HepG2 (cell line): ENCODE data around the gene EHBP1. TPM values are rescaled to one million over a fixed set of nuclear protein-coding genes. Genes with fewer than 3 reads are reported as not detected.
A peak's percentile ranks its signal among the peaks of the same experiment; 100 is the strongest.

Experiments
- CHCHD3 ChIP-seq: sonication (generic); formaldehyde crosslinking; IDR thresholded peaks from 2 replicates; pipeline ENCODE4 v1.8.0; 2022; ENCODE audit warnings: mild to moderate bottlenecking, missing genetic modification reagents, moderate library complexity
- HNF4A ChIP-seq: sonication (generic); formaldehyde crosslinking; IDR thresholded peaks from 2 replicates; pipeline ENCODE4 v1.4.0; 2020; ENCODE audit warnings: missing genetic modification reagents
- KDM2A ChIP-seq: sonication (generic); formaldehyde crosslinking; IDR thresholded peaks from 2 replicates; pipeline ENCODE4 v1.4.0; 2020; ENCODE audit warnings: low read depth, missing genetic modification reagents, borderline replicate concordance
- KDM4B ChIP-seq: sonication (generic); formaldehyde crosslinking; IDR thresholded peaks from 2 replicates; pipeline ENCODE4 v1.4.0; 2020; ENCODE audit warnings: missing genetic modification reagents
- KDM5B ChIP-seq: sonication (generic); formaldehyde crosslinking; IDR thresholded peaks from 2 replicates; pipeline ENCODE4 v1.4.0; 2020; ENCODE audit warnings: missing genetic modification reagents, mild to moderate bottlenecking, borderline replicate concordance
- MED1 ChIP-seq: sonication (generic); formaldehyde crosslinking; IDR thresholded peaks from 2 replicates; pipeline ENCODE4 v1.4.0; 2020; ENCODE audit warnings: missing genetic modification reagents
- MEF2D ChIP-seq: sonication (generic); formaldehyde crosslinking; IDR thresholded peaks from 2 replicates; pipeline ENCODE4 v1.5.1; 2020; ENCODE audit warnings: mild to moderate bottlenecking, missing genetic modification reagents
- ONECUT2 ChIP-seq: sonication (generic); formaldehyde crosslinking; IDR thresholded peaks from 2 replicates; pipeline ENCODE4 v1.4.0; 2020; ENCODE audit warnings: missing genetic modification reagents
- PITX1 ChIP-seq: sonication (generic); formaldehyde crosslinking; IDR thresholded peaks from 2 replicates; pipeline ENCODE4 v1.5.1; 2020; ENCODE audit warnings: mild to moderate bottlenecking, missing genetic modification reagents
- POLR2A ChIP-seq, 2 experiments: IDR thresholded peaks; 2 replicates each; pipeline ENCODE4 v1.6.1; 2011; ENCODE audit warnings: low read depth in 2 of 2, low read length in 2 of 2, mild to moderate bottlenecking in 1 of 2, moderate library complexity in 1 of 2; ENCODE audit not compliant: insufficient read depth in 1 of 2
- REST ChIP-seq, 2 experiments: IDR thresholded peaks; 2 replicates each; pipeline ENCODE4 v1.6.1; 2011 to 2012; ENCODE audit warnings: low read length in 2 of 2, borderline replicate concordance in 1 of 2, low read depth in 1 of 2, mild to moderate bottlenecking in 1 of 2, moderate library complexity in 1 of 2
- SALL1 ChIP-seq: sonication (generic); formaldehyde crosslinking; IDR thresholded peaks from 2 replicates; pipeline ENCODE4 v1.8.0; 2022; ENCODE audit warnings: mild to moderate bottlenecking, missing genetic modification reagents
- ZNF451 ChIP-seq: sonication (generic); formaldehyde crosslinking; IDR thresholded peaks from 2 replicates; pipeline ENCODE4 v1.5.0; 2020; ENCODE audit warnings: mild to moderate bottlenecking, missing genetic modification reagents
- ZNF556 ChIP-seq: sonication (generic); formaldehyde crosslinking; IDR thresholded peaks from 2 replicates; pipeline ENCODE4 v1.4.0; 2020; ENCODE audit warnings: mild to moderate bottlenecking, missing genetic modification reagents, borderline replicate concordance
- ZSCAN21 ChIP-seq: sonication (generic); formaldehyde crosslinking; IDR thresholded peaks from 2 replicates; pipeline ENCODE4 v1.8.0; 2022; ENCODE audit warnings: mild to moderate bottlenecking, missing genetic modification reagents, moderate library complexity, borderline replicate concordance
- polyA plus RNA-seq, 8 experiments: library from polyadenylated mRNA; depleted of rRNA in 3 of 8; stranded (reverse) in 7 of 8; unstranded in 1 of 8; fragments of >200 nt; fragmentation: Illumina TruSeq in 4 of 8; extraction: Trizol in 4 of 8; gene quantifications; 2 replicates each; pipeline versions ENCODE4 v1.2.1 to v1.2.3, GENCODE V29; 2011 to 2016; ENCODE audit warnings: low read depth in 4 of 8, missing spikeins in 1 of 8, mixed read lengths in 1 of 8; ENCODE audit not compliant: insufficient read depth in 1 of 8
- total RNA-seq, 5 experiments: library from RNA; depleted of rRNA; stranded (reverse); fragments of >200 nt; fragmentation: Illumina TruSeq; extraction: Trizol; gene quantifications; 2 replicates each; pipeline ENCODE4 v1.2.3, GENCODE V29; 2016; ENCODE audit warnings: low read depth in 1 of 5
- TF ChIP-seq, protein P1 (sequence below): sonication (generic); formaldehyde crosslinking; conservative IDR thresholded peaks from 2 replicates; pipeline ENCODE4 v1.4.0; 2020; ENCODE audit warnings: mild to moderate bottlenecking, missing genetic modification reagents, moderate library complexity
- TF ChIP-seq, protein P2 (sequence below): sonication (generic); formaldehyde crosslinking; IDR thresholded peaks from 2 replicates; pipeline ENCODE4 v1.8.0; 2022; ENCODE audit warnings: mild to moderate bottlenecking, missing genetic modification reagents; ENCODE audit not compliant: insufficient replicate concordance

The EHBP1 gene
- total and polyA plus RNA-seq, 2 of the 13 experiments (the other 11 are each of a cell fraction or from before 2014, with no cell fraction given) = 93.5 to 146 TPM

DNA sequence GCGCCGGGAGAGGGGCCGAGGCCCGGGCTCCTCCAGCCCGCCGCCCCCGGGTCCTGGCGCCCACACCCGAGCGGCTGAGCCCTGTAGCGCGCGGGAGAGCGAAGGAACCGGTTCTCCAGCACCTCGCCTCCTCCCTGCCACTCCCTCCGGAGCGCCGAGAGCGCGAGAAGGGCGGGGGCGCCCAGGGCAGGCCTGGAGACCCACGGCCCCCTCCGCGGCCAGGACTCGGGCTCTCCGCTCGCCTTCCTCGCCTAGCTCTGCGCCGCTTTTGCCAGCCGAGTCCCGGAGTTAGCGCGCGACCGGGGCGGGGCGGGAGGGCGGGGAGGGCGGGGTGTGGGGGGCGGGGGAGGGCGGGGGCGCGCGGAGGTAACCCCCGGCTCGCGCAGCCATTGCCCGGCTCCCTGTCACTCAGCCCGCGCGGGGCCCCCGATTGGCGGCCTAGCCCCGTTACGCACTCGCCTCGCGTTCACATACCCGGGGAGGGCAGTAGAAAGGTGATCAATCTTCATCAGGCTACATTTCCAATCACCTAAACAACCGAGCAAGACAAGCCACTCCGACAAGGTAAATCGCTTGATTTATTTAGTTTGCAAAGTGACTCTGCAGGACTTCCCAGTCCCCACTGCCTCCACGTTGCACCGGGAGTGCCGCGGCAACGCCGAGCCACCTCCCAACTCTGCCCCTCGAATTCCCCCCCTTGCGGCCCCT, 345.0 kb downstream of the EHBP1 start, which contains the start of gene OTX1 (continued):
- TF ChIP-seq REST (IDR thresholded peaks at IDR 0.05; ENCODE audit: borderline replicate concordance in 1 of 2, low read depth in 1 of 2, low read length in 2 of 2) (0 out of 4 replicates have a peak, but pooled peaks of 1 of the 2 experiments have one; percentile 29), KDM5B (CRISPR knock-in tag) (peak; percentile 88; the same call in 1 of the 2 replicates), ZNF556 (no peak), KDM2A (CRISPR knock-in tag) (peak; percentile 95), ONECUT2 (CRISPR knock-in tag) (0 out of 2 replicates have a peak, but pooled peaks have one; percentile 14), KDM4B (CRISPR knock-in tag) (peak; percentile 40; the same call in 1 of the 2 replicates), MED1 (CRISPR knock-in tag) (peak; percentile 45), MEF2D (CRISPR knock-in tag) (peak; percentile 6; the same call in 1 of the 2 replicates), ZSCAN21 (CRISPR knock-in tag) (peak; percentile 43; the same call in 1 of the 2 replicates), HNF4A (CRISPR knock-in tag) (no peak), POLR2A (IDR thresholded peaks at IDR 0.05; ENCODE audit: insufficient read depth in 1 of 2, low read depth in 2 of 2, low read length in 2 of 2) (peak; percentile 75 to 87), CHCHD3 (no peak), PITX1 (CRISPR knock-in tag) (peak; percentile 4; the same call in 1 of the 2 replicates), ZNF451 (CRISPR knock-in tag) (peak; percentile 85), SALL1 (CRISPR knock-in tag) (peak; percentile 42)
- TF ChIP-seq, protein P1, sequence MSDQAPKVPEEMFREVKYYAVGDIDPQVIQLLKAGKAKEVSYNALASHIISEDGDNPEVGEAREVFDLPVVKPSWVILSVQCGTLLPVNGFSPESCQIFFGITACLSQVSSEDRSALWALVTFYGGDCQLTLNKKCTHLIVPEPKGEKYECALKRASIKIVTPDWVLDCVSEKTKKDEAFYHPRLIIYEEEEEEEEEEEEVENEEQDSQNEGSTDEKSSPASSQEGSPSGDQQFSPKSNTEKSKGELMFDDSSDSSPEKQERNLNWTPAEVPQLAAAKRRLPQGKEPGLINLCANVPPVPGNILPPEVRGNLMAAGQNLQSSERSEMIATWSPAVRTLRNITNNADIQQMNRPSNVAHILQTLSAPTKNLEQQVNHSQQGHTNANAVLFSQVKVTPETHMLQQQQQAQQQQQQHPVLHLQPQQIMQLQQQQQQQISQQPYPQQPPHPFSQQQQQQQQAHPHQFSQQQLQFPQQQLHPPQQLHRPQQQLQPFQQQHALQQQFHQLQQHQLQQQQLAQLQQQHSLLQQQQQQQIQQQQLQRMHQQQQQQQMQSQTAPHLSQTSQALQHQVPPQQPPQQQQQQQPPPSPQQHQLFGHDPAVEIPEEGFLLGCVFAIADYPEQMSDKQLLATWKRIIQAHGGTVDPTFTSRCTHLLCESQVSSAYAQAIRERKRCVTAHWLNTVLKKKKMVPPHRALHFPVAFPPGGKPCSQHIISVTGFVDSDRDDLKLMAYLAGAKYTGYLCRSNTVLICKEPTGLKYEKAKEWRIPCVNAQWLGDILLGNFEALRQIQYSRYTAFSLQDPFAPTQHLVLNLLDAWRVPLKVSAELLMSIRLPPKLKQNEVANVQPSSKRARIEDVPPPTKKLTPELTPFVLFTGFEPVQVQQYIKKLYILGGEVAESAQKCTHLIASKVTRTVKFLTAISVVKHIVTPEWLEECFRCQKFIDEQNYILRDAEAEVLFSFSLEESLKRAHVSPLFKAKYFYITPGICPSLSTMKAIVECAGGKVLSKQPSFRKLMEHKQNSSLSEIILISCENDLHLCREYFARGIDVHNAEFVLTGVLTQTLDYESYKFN (CRISPR knock-in tag) = no peak; the same call in 1 of the 2 replicates
- TF ChIP-seq, protein P2, sequence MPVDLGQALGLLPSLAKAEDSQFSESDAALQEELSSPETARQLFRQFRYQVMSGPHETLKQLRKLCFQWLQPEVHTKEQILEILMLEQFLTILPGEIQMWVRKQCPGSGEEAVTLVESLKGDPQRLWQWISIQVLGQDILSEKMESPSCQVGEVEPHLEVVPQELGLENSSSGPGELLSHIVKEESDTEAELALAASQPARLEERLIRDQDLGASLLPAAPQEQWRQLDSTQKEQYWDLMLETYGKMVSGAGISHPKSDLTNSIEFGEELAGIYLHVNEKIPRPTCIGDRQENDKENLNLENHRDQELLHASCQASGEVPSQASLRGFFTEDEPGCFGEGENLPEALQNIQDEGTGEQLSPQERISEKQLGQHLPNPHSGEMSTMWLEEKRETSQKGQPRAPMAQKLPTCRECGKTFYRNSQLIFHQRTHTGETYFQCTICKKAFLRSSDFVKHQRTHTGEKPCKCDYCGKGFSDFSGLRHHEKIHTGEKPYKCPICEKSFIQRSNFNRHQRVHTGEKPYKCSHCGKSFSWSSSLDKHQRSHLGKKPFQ = peak; percentile 26
